Airway epithelial cell (primary cell): Measurements from ENCODE around the gene SV2C. TPM values are rescaled to one million over a fixed set of nuclear protein-coding genes. Genes with fewer than 3 reads are reported as not detected.

ENCODE experiments used
- total RNA-seq: library from RNA; depleted of rRNA; stranded (reverse); fragments of >200 nt; gene quantifications from 2 replicates; pipeline ENCODE4 v1.2.3, GENCODE V29; 2015

SV2C gene
- 0.14 TPM in 1 of 2 replicates, not detected in the other for total RNA-seq

DNA sequence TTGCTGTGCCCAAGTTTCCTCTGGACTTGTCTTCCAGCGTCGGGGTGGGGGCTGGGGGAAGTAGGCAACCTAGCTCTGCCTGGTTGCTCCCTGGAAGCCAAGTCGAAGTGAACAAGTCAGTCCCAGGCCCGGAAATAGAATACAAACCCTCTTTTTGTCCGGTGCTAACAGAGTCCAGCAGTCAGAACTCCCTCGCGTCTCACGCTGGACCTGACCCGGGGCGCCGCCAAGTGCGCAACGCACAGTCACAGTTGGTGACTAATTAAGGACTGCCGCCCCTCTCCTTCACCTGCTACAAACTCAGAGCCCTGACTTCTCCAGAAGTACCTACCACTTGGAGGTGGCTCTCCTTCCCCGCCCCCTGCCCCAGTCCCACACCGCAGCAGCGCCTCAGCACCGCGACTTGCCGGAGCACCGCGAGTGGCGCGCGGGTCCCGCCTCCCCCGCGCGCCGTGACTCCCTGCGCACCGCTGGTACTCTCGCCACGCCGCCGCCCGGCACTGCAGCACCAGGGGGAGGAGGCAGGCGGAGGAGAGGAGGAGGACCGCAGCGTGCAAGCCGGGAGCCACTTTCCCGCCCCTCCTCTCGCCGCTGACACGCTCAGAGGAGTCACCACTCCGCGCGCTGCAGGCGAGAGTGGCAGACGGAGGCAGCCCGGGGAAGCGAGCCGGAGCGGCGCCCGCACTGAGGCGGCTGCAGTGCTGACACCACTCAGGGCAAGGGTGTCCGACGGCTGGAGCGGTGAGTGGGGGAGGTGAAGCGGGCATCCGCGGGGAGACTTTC, at the start of gene SV2C:
SV2C (plus strand) TSS at position 612 of the 783 bp plus-strand sequence. CDS start 48,368 bp downstream, outside the sequence.

GRCh38 chr5:76402886-76403765, 319.9 kb downstream of the SV2C start, which contains the start of gene IQGAP2:
Gene IQGAP2, plus strand, starts transcription at chr5:76403285. Its CDS starts 261 bp downstream, at chr5:76403546.

